Measurements from ENCODE around the gene PIGM. TPM values are rescaled to one million over a fixed set of nuclear protein-coding genes. Genes with fewer than 3 reads are reported as not detected.
A peak's percentile ranks its signal among the peaks of the same experiment; 100 is the strongest.

The PIGM gene
- polyA plus RNA-seq, 1 experiment = 6.6 TPM

- Histone ChIP-seq H3K4me3 (ENCODE audit: low read depth, low read length) (no peak overlapping the region), H3K27me3 (ENCODE audit: control insufficient read depth, insufficient read depth, low read length) (peaks cover 40% of the 10 kb centered on the region), H3K9me3 (ENCODE audit: control insufficient read depth, insufficient read depth, low read length) (no peaks in the 10 kb centered on the region), H3K27ac (ENCODE audit: low read depth, low read length) (no peak overlapping the region)
- ChIA-PET CTCF (interaction anchor here (0.7 to 0.9 kb wide), 3 partner anchors 38 to 176 kb away, joined by 3 to 4 read pairs (median 3); partner anchors contain the start of gene IGSF8), POLR2A (no interaction called here)
- no peak for DNase-seq (ENCODE audit: low read depth, low spot score)
- no peak for TF ChIP-seq CTCF (IDR thresholded peaks at IDR 0.05; ENCODE audit: low read depth, low read length)
These were observed 11.8 kb upstream of the PIGM start for GRCh38 chr1:160043543-160043942.

- peaks cover 23% of the 10 kb centered on the region for H3K27me3 ChIP-seq (ENCODE audit: control insufficient read depth, insufficient read depth, low read length)
- H3K27ac ChIP-seq (ENCODE audit: low read depth, low read length) = no peak overlapping the region
- TF ChIP-seq CTCF (IDR thresholded peaks at IDR 0.05; ENCODE audit: low read depth, low read length) = no peak
- POLR2A ChIA-PET = no interaction called here
- no peak for DNase-seq (ENCODE audit: low read depth, low spot score)
- H3K4me3 ChIP-seq (ENCODE audit: low read depth, low read length) = no peak overlapping the region
- no peaks in the 10 kb centered on the region for H3K9me3 ChIP-seq (ENCODE audit: control insufficient read depth, insufficient read depth, low read length)
- CTCF ChIA-PET = interaction anchor here (0.6 to 1.0 kb wide), 3 partner anchors 9 to 908 kb away, joined by 3 read pairs; no protein-coding TSS in a partner anchor
These were observed 8.7 kb upstream of the PIGM start for GRCh38 chr1:160040476-160040875.

- Histone ChIP-seq H3K9me3 (ENCODE audit: control insufficient read depth, insufficient read depth, low read length) (no peaks in the 10 kb centered on the region), H3K27me3 (ENCODE audit: control insufficient read depth, insufficient read depth, low read length) (peaks cover 5% of the 10 kb centered on the region), H3K27ac (ENCODE audit: low read depth, low read length) (no peak overlapping the region), H3K4me3 (ENCODE audit: low read depth, low read length) (peak overlapping the region; percentile 94)
- no peak for DNase-seq (ENCODE audit: low read depth, low spot score)
- TF ChIP-seq CTCF (IDR thresholded peaks at IDR 0.05; ENCODE audit: low read depth, low read length) = no peak
- CTCF ChIA-PET = interaction anchor here (0.7 to 5.8 kb wide), 3 partner anchors 14 to 53 kb away, joined by 3 to 61 read pairs (median 27); no protein-coding TSS in a partner anchor
- POLR2A ChIA-PET = no interaction called here
These were observed 503 bp upstream of the PIGM start for GRCh38 chr1:160032165-160032820.

- TF ChIP-seq CTCF (IDR thresholded peaks at IDR 0.05; ENCODE audit: low read depth, low read length) = no peak
- H3K27ac ChIP-seq (ENCODE audit: low read depth, low read length) = no peak overlapping the region
- ChIA-PET CTCF (interaction anchor here (1.1 to 5.8 kb wide), 5 partner anchors 10 to 232 kb away, joined by 3 to 61 read pairs (median 5); no protein-coding TSS in a partner anchor), POLR2A (interaction anchor here (0.6 kb wide), 1 partner anchor 401 kb away, joined by 3 read pairs; no protein-coding TSS in a partner anchor)
- H3K9me3 ChIP-seq (ENCODE audit: control insufficient read depth, insufficient read depth, low read length) = no peaks in the 10 kb centered on the region
- peak overlapping the region; percentile 94 for H3K4me3 ChIP-seq (ENCODE audit: low read depth, low read length)
- peaks cover 2% of the 10 kb centered on the region for H3K27me3 ChIP-seq (ENCODE audit: control insufficient read depth, insufficient read depth, low read length)
- DNase-seq (ENCODE audit: low read depth, low spot score) = no peak
These were observed 979 bp downstream of the PIGM start for GRCh38 chr1:160030657-160031364.

GRCh38 chr1:160028426-160028825 is 3.4 kb downstream of the PIGM start:
- no peaks in the 10 kb centered on the region for H3K9me3 ChIP-seq (ENCODE audit: control insufficient read depth, insufficient read depth, low read length)
- no peaks in the 10 kb centered on the region for H3K27me3 ChIP-seq (ENCODE audit: control insufficient read depth, insufficient read depth, low read length)
- H3K27ac ChIP-seq (ENCODE audit: low read depth, low read length) = no peak overlapping the region
- ChIA-PET CTCF (interaction anchor here (5.8 kb wide), 1 partner anchor 22 kb away, joined by 61 read pairs; no protein-coding TSS in a partner anchor), POLR2A (no interaction called here)
- H3K4me3 ChIP-seq (ENCODE audit: low read depth, low read length) = no peak overlapping the region
- no peak for TF ChIP-seq CTCF (IDR thresholded peaks at IDR 0.05; ENCODE audit: low read depth, low read length)
- no peak for DNase-seq (ENCODE audit: low read depth, low spot score)
